GM19438 (cell line): ENCODE results near the gene KLHDC10.
A peak's percentile ranks its signal among the peaks of the same experiment; 100 is the strongest.
"Not testable (repeated sequence)": the region's sequence is repeated elsewhere in the genome, so short reads cannot be mapped to it uniquely, and the experiment has no call there.

Source experiments
- ATAC-seq: cut with Tn5 transposase; IDR thresholded peaks from one replicate; pipeline ENCODE4 v1.9.1; 2021; ENCODE audit warnings: low read depth; ENCODE audit not compliant: unreplicated experiment

KLHDC10 gene

DNA sequence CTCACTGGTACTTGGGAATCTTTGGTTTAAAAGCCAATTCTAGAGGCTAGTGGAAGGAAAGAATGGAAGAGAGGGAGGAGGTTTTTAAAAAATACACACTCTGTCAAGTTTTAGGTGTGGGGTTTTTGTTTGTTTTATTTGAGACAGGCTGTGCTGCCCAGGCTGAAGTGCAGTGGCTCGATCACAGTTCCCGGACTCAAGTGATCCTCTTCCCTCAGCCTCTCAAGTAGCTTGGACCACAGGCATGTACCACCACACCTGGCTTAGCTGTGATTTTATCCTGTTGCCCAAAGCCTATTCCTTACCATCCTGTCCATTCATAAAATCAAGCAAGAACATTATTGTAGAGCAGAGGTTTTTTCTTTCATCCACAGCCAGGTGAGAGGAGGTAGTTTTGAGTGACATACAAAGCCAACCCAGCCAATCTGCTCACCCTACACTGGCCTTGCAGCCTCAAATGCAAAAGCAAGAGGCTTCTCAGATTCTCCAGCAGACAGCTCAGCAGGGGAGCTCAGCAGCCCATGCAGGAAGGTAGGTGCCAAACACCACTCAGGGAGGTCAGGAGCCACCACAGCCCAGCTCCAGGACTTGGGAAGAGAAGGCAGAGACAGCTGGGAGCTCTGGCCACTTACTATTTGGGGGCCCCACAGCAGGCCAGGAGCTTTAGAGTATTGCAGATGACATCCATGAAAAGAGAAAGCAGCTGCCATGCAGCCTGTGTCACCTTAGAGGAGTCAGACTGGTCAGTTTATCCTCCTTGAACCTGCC lies 69.0 kb downstream of the KLHDC10 start:
- ATAC-seq, result no peak

DNA sequence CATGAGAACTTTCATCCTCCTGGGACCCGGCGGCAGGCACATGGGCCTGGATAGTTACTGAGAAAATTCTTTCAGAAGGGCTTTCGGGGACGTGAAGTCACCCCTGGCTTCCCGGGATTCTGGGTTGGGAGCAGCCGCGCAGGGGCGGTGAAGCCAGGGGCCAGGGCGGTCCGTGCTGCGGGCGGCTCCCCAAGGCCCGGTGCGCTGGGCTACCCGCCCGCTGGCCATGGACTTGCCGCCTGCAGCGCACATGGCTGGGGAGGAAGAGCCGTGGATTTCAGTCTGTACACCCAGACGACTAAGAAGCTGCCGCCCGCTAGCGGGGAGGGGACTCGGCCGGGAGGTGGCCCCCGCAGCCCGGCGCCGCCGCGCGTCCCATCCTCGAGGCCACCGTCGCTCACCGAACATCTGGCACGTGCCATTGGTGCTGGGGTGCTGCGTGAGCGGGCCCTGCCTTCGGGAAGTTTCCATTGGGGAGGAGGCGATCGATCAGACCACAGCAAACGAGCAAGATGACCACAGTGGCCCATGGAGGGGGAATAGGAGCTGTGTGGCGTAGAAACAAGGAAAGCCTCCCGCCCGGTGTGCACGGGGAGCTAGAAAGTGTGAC lies 70.3 kb downstream of the KLHDC10 start:
- no peak for ATAC-seq

DNA sequence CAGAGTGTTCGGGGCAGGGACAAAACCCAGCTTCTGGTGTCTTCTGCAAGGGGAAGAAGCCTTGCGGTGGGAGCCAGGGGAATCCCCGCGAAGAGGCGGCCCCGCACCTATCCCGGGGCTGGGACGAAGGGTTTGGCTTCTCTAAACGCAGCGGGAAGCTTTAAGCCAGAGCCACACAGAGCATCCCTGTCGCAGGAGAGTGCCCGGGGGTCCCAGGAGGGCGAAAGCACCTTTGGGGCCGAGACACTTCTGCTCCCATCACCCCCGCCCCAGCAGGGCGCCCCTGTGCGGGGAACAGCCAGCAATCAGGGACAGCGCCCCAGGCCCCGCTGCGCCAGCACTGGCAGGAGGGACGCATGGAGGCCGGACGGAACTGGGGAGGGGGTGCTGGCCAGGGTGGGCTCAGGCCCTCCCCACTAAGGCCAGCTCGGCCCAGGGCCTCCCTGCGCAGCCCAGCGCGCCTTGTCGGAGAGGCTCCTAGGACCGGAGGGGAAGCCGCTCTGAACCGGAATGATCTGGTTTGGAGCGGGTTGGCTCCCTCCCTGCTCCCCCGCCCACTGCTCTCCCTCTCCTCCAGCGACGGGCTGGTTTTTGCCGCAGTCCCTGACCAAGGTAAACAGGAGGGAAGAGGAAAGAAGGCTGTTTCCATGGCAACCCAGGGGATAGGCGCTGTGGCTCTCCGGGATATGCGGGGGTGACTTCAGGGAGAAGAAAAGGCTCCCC lies 71.0 kb downstream of the KLHDC10 start:
- peak; percentile 69 for ATAC-seq

DNA sequence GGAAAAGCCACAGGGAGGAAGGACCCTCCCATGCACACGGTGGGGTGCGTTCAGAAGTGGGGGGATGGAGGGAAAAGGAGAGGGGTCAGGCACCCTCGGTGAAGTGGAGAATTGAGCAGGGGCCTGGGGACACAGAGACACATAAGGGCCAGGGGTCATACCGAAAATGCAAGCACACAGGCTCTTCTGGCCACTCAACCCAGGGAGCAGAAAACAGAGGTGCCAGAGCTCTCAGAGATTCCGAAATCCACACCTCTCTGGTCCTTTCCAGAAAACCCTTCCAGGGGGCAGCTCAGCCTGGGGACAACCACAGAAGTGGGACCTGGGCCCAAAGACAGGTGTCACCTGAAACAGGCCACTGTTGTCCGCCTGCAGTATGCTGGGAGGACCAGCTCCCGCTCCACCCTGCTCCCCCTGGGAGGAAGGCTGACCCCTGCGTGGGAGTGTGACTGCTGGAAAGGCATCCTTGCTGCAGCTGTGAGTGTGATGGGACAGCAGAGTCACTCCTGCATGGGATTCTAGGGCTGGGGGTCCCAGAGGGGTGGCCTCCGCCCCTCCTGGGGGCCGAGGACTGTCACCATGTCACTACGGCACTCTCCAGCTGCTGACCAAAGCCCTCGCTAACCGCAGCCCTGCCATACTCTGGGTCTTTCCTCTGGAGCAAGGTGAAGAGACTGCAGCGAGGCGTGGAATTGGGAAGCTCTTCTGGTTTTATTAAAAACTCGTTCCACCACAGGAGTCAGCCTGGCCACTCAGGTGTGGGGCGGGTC lies 71.7 kb downstream of the KLHDC10 start:
- ATAC-seq, result no peak

DNA sequence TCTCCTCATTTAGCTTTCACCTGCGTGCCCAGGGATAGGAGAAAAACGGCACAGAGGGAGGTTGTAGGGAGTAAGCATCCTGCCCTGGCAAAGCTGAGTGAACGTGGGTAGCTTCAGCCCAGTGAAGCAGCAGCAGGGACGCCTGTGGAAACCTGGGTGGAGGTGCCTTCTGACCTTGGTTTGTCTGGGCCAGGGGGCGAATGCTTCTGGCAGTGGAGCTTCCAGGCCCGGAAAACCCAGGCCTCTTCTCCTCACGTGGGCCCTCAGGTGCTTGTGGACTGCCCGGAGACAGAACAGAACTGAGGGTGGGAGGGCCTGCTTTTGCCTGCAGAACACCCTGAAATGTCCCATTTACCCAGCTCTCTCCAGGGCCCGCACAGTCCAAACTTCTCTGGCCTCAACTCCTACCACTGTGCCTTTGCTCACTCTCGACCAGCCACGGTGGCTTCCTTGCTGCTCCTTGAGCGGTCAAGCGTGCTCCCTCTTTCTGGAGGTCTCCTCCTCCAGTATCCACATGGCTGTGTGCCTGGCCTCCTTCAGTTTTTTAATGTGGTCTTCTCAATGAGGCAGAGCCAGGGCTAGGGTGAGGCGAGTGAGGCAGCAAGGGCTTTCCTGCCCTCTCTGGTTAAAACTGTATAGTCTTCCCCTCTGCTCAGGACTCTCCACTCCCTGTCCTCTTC lies 72.5 kb downstream of the KLHDC10 start:
- ATAC-seq, result no peak

DNA sequence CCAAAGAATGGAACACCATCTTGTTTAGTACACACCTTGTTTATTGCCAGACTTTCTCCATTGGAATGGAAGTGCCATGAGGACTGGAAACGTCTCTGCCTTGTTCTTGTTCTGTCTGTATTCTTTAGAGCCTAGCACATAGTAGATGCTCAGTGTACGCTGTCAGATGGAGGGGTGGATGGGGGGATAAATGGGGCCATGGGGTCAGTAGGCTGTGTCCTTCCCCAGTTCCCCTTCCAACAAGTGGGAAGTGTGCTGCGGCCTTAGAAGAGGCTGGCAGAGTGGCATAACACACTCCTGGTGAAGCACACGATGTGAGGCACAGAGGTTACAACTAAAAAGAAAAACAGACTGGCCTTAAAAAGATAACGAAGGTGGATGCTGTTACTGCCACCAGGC lies 73.0 kb downstream of the KLHDC10 start:
- ATAC-seq, result no peak

DNA sequence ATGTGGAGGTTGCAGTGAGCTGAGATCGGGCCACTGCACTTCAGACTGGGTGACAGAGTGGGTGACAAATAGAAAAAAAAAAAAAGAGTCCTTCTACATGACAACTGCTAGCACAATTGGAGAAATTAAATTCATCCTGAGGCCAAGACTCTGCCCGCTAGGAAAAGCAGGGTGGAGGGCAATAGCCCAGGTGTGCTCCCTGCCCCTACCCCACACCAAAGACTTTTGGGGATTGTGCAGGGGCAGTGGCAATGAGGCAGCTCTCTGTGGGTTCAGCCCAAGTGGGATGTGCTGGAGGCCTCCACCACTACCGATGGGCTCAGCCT lies 73.6 kb downstream of the KLHDC10 start:
- ATAC-seq, result no peak

DNA sequence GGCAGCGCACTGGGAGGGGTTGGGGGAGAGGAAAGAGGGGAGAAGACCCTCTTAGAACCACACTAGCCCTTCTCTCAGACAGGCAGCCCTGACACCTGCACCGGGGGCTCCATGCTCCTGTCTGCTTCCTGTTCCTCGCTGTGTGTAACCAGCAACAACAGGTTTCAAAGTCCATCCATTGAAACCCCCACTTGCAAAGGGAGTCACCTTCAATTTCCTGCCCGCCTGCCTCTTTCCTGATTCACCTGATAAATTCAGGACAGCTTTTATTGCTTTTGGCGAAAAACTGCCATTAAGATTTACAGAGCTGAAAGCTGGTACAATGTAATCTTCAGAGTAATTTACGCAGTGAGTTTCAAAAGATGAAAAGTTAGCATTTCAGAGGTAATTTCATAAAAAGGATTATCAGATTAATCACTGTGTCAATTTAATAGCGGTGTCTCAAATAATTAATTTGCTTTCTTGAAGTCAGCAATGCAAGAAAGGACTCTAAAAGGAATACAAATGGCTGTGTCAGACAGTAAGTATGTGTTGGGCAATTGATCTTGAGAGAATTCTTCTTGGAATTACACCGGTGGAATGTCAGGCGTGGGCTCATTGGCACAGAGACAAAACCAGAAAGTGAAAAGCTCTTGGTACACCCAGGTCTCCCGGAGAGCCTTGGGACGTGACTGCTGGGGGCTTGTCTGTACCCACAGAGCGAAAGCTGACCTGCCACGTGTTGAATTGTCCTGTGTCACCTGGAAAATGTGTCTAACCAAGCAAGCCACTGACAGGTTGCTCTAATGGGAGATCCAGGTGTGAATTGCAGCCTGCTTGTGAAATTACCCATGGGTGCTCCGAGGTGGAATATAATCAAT lies 74.2 kb downstream of the KLHDC10 start:
- no peak for ATAC-seq

DNA sequence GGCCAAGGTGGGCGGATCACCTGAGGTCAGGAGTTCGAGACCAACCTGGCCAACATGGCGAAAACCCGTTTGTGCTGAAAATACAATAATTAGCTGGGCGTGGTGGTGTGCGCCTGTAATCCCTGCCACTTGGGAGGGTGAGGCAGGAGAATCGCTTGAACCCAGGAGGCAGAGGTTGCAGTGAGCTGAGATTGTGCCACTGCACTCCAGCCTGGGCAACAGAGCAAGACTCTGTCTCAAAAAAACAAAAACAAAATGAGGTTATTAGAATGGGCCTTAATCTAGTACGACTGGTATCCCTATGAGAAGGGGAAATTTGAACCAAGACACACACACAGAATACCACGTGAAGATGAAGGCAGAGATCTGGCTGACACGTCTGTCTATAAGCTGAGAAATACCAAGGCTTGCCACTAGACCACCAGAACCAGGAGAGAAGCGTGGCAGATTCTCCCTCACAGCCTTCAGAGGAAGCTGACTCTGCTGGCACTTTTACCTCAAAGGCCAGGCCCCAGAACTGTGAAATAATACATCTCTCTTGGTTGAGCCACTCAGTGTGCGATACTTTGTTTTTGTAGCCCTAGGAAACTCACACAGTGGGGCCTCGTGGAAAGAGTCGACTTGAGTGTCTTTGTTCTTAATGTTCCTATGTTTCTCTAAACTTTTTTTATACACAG lies 75.2 kb downstream of the KLHDC10 start:
- no peak for ATAC-seq

DNA sequence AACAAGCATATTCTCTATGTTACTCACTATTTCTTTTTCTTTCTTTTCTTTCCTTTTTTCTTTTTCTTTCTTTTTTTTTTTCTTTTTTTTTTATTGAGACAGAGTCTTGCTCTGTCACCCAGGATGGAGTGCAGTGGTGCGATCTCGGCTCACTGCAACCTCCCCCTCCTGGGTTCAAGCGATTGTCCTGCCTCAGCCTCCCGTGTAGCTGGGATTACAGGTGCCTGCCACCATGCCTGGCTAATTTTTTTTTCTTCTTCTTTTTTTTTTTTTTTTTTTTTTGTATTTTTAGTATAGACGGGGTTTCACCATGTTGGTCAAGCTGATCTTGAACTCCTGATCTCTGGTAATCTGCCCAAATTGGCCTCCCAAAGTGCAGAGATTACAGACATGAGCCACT lies 75.8 kb downstream of the KLHDC10 start:
- ATAC-seq, result not testable (repeated sequence)

DNA sequence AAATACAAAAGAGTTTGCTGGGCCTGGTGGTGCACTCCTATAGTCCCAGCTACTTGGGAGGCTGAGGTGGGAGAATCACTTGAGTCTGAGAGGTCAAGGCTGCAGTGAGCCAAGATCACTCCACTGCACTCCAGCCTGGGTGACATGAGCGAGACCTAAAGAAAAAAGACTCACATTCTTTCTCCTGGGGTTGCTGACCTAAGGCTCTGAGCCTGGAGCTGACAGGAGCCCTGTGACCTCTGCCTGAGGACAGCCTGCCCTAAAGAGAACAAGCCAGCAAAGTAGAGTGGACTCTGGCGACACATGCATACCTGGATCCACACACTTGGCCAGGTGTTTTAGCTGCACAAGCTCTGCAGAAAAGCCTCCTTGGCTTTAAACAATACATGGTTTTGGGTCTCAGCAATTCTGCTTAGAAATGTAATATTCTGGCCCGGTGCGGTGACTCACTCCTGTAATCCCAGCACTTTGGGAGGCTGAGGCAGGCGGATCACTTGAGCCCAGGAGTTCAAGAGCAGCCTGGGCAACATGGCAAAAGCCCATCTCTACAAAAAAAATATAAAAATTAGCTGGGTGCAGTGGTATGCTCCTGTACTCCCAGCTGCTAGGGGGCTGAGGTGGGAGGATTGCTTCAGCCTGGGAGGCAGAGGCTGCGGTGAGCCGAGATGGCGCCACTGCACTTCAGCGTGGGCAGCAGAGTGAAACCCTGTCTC lies 76.5 kb downstream of the KLHDC10 start:
- no peak for ATAC-seq

DNA sequence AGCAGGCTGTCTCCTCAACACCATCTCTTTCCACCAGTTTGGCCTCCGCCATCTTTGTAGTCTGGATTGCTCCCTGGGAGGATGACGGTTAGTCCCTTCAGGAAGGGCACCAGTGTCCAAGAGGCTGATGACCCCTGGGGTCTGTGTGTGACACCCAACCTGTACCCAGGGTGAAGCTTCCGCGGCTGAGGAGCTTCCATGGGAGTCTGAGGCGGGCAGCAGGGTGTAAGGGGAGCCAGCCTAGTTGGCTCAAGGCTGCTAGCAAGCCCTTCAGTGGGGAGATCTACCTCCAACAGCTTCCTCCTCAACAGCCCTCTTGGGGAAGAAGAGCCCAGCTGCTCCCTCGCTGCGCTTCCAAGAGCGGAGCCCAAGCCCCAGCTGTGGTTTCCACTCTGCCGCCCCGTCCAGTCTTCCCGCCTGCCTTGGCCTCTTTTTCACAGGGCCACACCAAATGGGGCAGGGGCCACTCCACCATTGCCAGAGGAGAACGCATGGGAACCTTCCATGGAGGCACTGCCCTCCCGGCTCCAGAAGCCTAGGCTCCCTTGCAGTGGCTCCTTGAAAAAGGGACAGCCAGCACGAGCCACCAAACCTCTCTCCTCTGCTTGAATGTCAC lies 77.5 kb downstream of the KLHDC10 start:
- ATAC-seq, result no peak

DNA sequence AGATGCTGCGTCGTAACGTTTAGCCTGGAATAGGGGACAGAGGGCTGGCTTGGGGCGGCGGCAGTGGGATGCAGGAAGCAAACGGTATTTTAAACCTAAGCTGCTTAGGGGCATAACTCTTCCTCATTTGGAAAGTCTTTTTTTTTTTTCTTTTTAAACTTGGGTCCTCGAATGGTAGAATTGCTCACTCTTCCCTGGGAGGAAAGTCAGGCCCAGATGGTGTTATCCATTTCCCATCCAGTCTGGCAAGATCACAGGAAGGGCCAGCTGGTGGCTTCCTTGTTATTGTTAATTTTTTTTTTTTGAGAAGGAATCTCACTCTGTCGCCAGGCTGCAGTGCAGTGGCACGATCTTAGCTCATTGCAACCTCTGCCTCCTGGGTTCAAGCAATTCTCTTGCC lies 78.2 kb downstream of the KLHDC10 start:
- no peak for ATAC-seq

DNA sequence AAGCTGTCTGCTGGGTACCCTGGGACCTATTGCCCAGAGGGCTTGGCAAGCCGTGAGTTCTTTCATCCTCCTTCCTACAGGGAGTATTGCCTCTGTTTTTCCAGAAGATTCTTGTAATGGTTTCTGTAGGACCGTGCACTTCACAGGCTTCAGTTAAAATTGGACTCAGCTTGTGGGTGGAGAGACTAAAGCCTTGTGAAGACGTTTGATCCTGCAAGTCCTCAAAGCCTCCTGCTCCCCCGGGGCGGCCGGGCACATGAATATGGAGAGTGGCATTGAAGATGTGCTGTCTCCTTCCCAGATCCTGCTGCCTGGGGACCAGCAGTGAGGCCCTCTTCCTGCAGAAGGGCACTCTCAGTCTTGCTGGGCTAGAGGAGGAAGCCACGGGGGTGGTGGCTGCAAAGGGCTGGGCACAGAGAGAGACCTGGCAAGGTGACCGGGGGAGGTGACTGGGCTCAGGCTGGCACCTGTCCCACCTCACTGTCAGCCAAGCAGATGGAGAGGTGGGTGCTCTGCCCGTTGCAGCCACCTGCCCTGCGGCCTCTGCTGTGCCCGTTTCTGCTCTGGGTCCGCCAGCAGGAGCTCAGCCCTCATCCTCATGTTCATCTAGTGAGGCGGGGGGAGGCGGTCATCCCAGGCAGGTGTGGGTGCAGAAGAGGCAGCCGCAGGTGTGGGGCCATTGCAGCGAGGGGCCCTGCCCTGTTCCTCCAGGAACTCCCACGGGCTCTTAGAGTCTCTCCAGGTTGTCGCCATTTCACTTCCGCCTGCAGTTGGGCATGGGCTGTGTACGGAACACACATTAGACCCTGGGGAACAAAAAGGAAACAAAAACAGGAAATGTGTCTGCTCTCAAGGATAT lies 79.2 kb downstream of the KLHDC10 start:
- ATAC-seq, result peak; percentile 69

DNA sequence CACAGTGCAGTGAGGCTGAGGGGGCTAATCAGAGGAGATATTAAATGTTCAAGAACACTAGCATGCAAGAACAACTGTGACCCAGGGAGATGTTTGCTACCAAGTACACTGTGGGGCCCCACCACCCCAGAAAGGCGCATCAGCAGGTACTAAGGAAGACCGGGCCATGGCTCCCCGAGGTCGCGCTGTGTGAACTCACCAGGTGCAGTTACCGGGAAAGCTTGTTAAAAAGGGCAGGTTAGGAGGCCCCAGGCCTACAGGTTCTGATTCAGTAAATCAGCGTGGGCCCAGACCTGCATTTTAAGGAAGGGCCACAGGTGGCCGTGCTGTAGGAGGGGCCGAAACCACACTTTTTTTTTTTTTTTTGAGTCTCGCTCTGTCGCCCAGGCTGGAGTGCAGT lies 80.3 kb downstream of the KLHDC10 start:
- no peak for ATAC-seq

DNA sequence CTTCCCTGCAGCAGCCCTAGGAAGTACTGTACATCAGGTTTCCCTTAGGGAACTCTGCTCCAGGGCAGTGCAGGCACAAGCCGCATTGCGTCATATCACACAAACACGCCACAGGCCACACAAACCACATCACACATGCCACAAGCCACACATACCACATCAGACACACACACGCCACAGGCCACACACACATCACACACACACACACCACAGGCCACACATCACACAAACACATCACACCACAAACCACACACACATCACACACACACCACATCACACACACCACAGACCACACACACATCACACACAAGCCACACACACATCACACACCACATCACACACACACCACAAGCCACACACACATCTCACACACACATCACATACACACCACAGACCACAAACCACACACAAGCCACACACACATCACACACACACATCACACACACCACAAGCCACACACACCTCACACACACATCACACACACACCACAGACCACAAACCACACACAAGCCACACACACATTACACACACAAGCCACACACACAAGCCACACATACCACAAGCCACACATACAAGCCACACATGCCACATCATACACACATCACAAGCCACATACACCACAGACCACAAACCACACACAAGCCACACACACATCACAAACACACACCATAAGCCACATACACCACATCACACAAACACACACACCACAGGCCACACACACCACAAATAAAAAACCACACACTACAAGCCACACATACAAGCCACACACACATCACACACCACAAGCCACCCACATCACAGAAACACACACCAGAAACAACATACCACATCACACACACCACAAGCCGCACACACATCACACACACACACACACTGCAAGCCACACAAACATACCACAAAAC lies 81.5 kb downstream of the KLHDC10 start:
- ATAC-seq, result no peak
